HCT116 (cell line): ENCODE data around the gene BFSP2. TPM values are rescaled to one million over a fixed set of nuclear protein-coding genes. Genes with fewer than 3 reads are reported as not detected.

ENCODE experiments used
- ATAC-seq: fragments of 200-7000 bp; cut with Tn5 transposase; 2 replicates; pipeline ENCODE4 v1.9.1; 2020; ENCODE audit warnings: mild to moderate bottlenecking, moderate library complexity
- BruUV-seq: library from RNA; stranded (reverse); fragments of 400-500 nt; replicated peaks from 2 replicates; lab custom pipeline; 2021; lab: Mats Ljungman, UMichigan
- CTCF ChIA-PET: fragments of 300-600 bp; sonication (Branson Sonifier 250); formaldehyde crosslinking; loops from one replicate; lab custom pipeline; 2021; ENCODE audit warnings: antibody characterized with exemption; lab: Charles Lee
- POLR2A ChIA-PET: fragments of 300-600, 350-600 bp; sonication (Branson Sonifier 250); formaldehyde crosslinking; loops from one replicate; lab custom pipeline; 2021; ENCODE audit warnings: antibody characterized with exemption; lab: Charles Lee
- RAD21 ChIA-PET, 2 experiments: fragments of 300-600 bp; sonication (Branson Sonifier 250); formaldehyde crosslinking; loops; one replicate each; lab custom pipeline; 2023; ENCODE audit warnings: low total read pairs in 2 of 2; ENCODE audit not compliant: uncharacterized antibody in 2 of 2, unreplicated experiment in 2 of 2, low non-redundant PET in 1 of 2; lab: Charles Lee
- DNase-seq: peaks from one replicate; pipeline ENCODE4 v3.0.0-alpha.2; 2010; ENCODE audit warnings: low read depth, low spot score
- H2AFZ ChIP-seq: fragments of 200-600 bp; shearing (Covaris generic), sonication (generic); 2 replicates; pipeline ENCODE4 v1.6.1; 2017; ENCODE audit warnings: low read depth, mixed run types, mixed read lengths, antibody characterized with exemption, low read length; ENCODE audit not compliant: poor library complexity, severe bottlenecking
- H3K27ac ChIP-seq: 2 replicates; pipeline ENCODE4 v1.5.1; 2012; ENCODE audit warnings: low read depth, low read length
- H3K27me3 ChIP-seq: fragments of 200-600 bp; sonication (generic); 2 replicates; pipeline ENCODE4 v1.6.1; 2016; ENCODE audit warnings: mixed run types, low read length, mixed read lengths; ENCODE audit not compliant: insufficient read depth
- H3K36me3 ChIP-seq, 2 experiments: fragments of 200-500 bp in 1 of 2; fragments of 200-600 bp in 1 of 2; sonication (Bioruptor generic) in 1 of 2; sonication (generic) in 1 of 2; 2 replicates each; pipeline versions ENCODE4 v1.5.1 to v1.6.1; 2014 to 2016; ENCODE audit warnings: low read length in 2 of 2, inconsistent platforms in 1 of 2, mixed read lengths in 1 of 2, mixed run types in 1 of 2; ENCODE audit not compliant: insufficient read depth in 2 of 2, control insufficient read depth in 1 of 2
- H3K4me1 ChIP-seq, 2 experiments: fragments of 200-600 bp in 1 of 2; sonication (generic) in 1 of 2; 2 replicates each; pipeline versions ENCODE4 v1.5.1 to v1.6.1; 2012 to 2017; ENCODE audit warnings: low read length in 2 of 2, inconsistent platforms in 1 of 2, mild to moderate bottlenecking in 1 of 2, mixed read lengths in 1 of 2, mixed run types in 1 of 2, moderate library complexity in 1 of 2; ENCODE audit not compliant: insufficient read depth in 2 of 2, control insufficient read depth in 1 of 2
- H3K4me2 ChIP-seq: fragments of 200-600 bp; sonication (generic); 2 replicates; pipeline ENCODE4 v1.6.1; 2017; ENCODE audit warnings: mixed run types, low read length, mixed read lengths
- H3K4me3 ChIP-seq, 2 experiments: fragments of 200-600 bp in 1 of 2; sonication (generic) in 1 of 2; replicated peaks in 1 of 2; 2 replicates each; pipeline ENCODE4 v1.5.1; 2011 to 2016; ENCODE audit warnings: low read length in 2 of 2, control low read depth in 1 of 2, low read depth in 1 of 2, mild to moderate bottlenecking in 1 of 2, mixed read lengths in 1 of 2, mixed run types in 1 of 2
- H3K79me2 ChIP-seq: fragments of 200-600 bp; sonication (generic); 2 replicates; pipeline ENCODE4 v1.6.1; 2017; ENCODE audit warnings: mild to moderate bottlenecking, mixed run types, low read length, moderate library complexity, mixed read lengths; ENCODE audit not compliant: insufficient read depth
- H3K9ac ChIP-seq: fragments of 200-600 bp; sonication (generic); 2 replicates; pipeline ENCODE4 v1.6.1; 2016; ENCODE audit warnings: low read length, mixed read lengths
- H3K9me2 ChIP-seq: fragments of 200-600 bp; sonication (generic), shearing (Covaris generic); 2 replicates; pipeline ENCODE4 v1.6.1; 2017; ENCODE audit warnings: mixed run types, mild to moderate bottlenecking, moderate library complexity; ENCODE audit not compliant: insufficient read depth
- H3K9me3 ChIP-seq, 2 experiments: fragments of 200-500 bp in 1 of 2; fragments of 200-600 bp in 1 of 2; sonication (Bioruptor generic) in 1 of 2; sonication (generic) in 1 of 2; 2 replicates each; pipeline ENCODE4 v1.6.1; 2014 to 2017; ENCODE audit warnings: low read length in 2 of 2, mixed read lengths in 2 of 2, inconsistent platforms in 1 of 2, low read depth in 1 of 2, mild to moderate bottlenecking in 1 of 2, mixed run types in 1 of 2, moderate library complexity in 1 of 2; ENCODE audit not compliant: control insufficient read depth in 1 of 2, insufficient read depth in 1 of 2
- H4K20me1 ChIP-seq: fragments of 200-600 bp; sonication (generic), shearing (Covaris generic); 2 replicates; pipeline ENCODE4 v1.6.1; 2017; ENCODE audit warnings: mixed run types, mild to moderate bottlenecking, moderate library complexity; ENCODE audit not compliant: insufficient read depth
- CBX3 ChIP-seq: IDR thresholded peaks from 2 replicates; pipeline ENCODE4 v1.6.1; 2012; ENCODE audit warnings: low read depth
- CEBPB ChIP-seq: IDR thresholded peaks from 2 replicates; pipeline ENCODE4 v1.6.1; 2012; ENCODE audit warnings: low read depth
- EZH2 ChIP-seq: fragments of 200-600 bp; sonication (generic); IDR thresholded peaks from 2 replicates; pipeline ENCODE4 v1.6.1; 2017; ENCODE audit warnings: antibody characterized with exemption, mixed run types
- EZH2phosphoT487 ChIP-seq: fragments of 200-600 bp; IDR thresholded peaks from 2 replicates; pipeline ENCODE4 v1.6.1; 2018; ENCODE audit warnings: antibody characterized with exemption, borderline replicate concordance
- FOSL1 ChIP-seq: IDR thresholded peaks from 2 replicates; pipeline ENCODE4 v1.6.1; 2012; ENCODE audit warnings: low read depth
- JUND ChIP-seq: IDR thresholded peaks from 2 replicates; pipeline ENCODE4 v1.6.1; 2012
- RAD21 ChIP-seq: IDR thresholded peaks from 2 replicates; pipeline ENCODE4 v1.6.1; 2012; ENCODE audit warnings: low read depth, mild to moderate bottlenecking
- SIN3A ChIP-seq: IDR thresholded peaks from 2 replicates; pipeline ENCODE4 v1.6.1; 2012; ENCODE audit warnings: low read depth
- SP1 ChIP-seq: IDR thresholded peaks from 2 replicates; pipeline ENCODE4 v1.6.1; 2012; ENCODE audit warnings: low read depth
- SRF ChIP-seq: IDR thresholded peaks from 2 replicates; pipeline ENCODE4 v1.6.1; 2012; ENCODE audit warnings: low read depth
- TCF7L2 ChIP-seq: IDR thresholded peaks from 2 replicates; pipeline ENCODE4 v1.7.0; 2011; ENCODE audit warnings: borderline replicate concordance, inconsistent platforms; ENCODE audit not compliant: insufficient read depth, insufficient read length; ENCODE audit errors: extremely low read depth
- ZFX ChIP-seq: fragments of 450-650 bp; IDR thresholded peaks from 2 replicates; pipeline ENCODE4 v1.6.1; 2017
- intact Hi-C: fragments of 100-400 bp; cut with micrococcal nuclease; formaldehyde crosslinking; loops from 2 replicates; pipeline ENCODE4 v1.10.0; 2022
- total RNA-seq: library from RNA; stranded (reverse); gene quantifications from one replicate; pipeline ENCODE4 v1.2.1, GENCODE V29; 2021; ENCODE audit not compliant: unreplicated experiment
- TF ChIP-seq, protein P1 (sequence below): IDR thresholded peaks from 2 replicates; pipeline ENCODE4 v1.6.1; 2012
- TF ChIP-seq, protein P2 (sequence below): IDR thresholded peaks from 2 replicates; pipeline ENCODE4 v1.6.1; 2012; ENCODE audit warnings: low read depth
- TF ChIP-seq, protein P3 (sequence below): IDR thresholded peaks from 2 replicates; pipeline ENCODE4 v1.6.1; 2011; ENCODE audit warnings: mild to moderate bottlenecking, low read length, moderate library complexity; ENCODE audit not compliant: insufficient replicate concordance; ENCODE audit errors: extremely low read depth
- TF ChIP-seq, protein P4 (sequence below): IDR thresholded peaks from 2 replicates; pipeline ENCODE4 v1.6.1; 2012
- TF ChIP-seq, protein P5 (sequence below), 3 experiments: fragments of 200-600 bp in 1 of 3; sonication (generic) in 1 of 3; IDR thresholded peaks in 2 of 3; conservative IDR thresholded peaks in 1 of 3; 2 replicates each; pipeline ENCODE4 v1.5.1; 2012 to 2017; ENCODE audit warnings: low read depth in 2 of 3, low read length in 2 of 3, antibody characterized with exemption in 1 of 3, borderline replicate concordance in 1 of 3, control low read depth in 1 of 3, mild to moderate bottlenecking in 1 of 3, mixed read lengths in 1 of 3, mixed run types in 1 of 3, moderate library complexity in 1 of 3; ENCODE audit not compliant: insufficient read depth in 1 of 3

BFSP2 gene
- total RNA-seq, 1 experiment from 2014 or later = not detected

GRCh38 chr3:133506215-133506901 lies 106.5 kb downstream of the BFSP2 start:
- BruUV-seq = no TSS peak
- DNase-seq = no peak
- TF ChIP-seq, protein P1, sequence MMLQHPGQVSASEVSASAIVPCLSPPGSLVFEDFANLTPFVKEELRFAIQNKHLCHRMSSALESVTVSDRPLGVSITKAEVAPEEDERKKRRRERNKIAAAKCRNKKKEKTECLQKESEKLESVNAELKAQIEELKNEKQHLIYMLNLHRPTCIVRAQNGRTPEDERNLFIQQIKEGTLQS = no peak
- no peak for TF ChIP-seq FOSL1
- TF ChIP-seq JUND = no peak
- no peak for TF ChIP-seq SP1
- no peak for TF ChIP-seq TCF7L2
- no peak for TF ChIP-seq RAD21
- TF ChIP-seq, protein P2, sequence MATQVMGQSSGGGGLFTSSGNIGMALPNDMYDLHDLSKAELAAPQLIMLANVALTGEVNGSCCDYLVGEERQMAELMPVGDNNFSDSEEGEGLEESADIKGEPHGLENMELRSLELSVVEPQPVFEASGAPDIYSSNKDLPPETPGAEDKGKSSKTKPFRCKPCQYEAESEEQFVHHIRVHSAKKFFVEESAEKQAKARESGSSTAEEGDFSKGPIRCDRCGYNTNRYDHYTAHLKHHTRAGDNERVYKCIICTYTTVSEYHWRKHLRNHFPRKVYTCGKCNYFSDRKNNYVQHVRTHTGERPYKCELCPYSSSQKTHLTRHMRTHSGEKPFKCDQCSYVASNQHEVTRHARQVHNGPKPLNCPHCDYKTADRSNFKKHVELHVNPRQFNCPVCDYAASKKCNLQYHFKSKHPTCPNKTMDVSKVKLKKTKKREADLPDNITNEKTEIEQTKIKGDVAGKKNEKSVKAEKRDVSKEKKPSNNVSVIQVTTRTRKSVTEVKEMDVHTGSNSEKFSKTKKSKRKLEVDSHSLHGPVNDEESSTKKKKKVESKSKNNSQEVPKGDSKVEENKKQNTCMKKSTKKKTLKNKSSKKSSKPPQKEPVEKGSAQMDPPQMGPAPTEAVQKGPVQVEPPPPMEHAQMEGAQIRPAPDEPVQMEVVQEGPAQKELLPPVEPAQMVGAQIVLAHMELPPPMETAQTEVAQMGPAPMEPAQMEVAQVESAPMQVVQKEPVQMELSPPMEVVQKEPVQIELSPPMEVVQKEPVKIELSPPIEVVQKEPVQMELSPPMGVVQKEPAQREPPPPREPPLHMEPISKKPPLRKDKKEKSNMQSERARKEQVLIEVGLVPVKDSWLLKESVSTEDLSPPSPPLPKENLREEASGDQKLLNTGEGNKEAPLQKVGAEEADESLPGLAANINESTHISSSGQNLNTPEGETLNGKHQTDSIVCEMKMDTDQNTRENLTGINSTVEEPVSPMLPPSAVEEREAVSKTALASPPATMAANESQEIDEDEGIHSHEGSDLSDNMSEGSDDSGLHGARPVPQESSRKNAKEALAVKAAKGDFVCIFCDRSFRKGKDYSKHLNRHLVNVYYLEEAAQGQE = no peak
- TF ChIP-seq CBX3 = no peak
- TF ChIP-seq SRF = no peak
- TF ChIP-seq, protein P3, sequence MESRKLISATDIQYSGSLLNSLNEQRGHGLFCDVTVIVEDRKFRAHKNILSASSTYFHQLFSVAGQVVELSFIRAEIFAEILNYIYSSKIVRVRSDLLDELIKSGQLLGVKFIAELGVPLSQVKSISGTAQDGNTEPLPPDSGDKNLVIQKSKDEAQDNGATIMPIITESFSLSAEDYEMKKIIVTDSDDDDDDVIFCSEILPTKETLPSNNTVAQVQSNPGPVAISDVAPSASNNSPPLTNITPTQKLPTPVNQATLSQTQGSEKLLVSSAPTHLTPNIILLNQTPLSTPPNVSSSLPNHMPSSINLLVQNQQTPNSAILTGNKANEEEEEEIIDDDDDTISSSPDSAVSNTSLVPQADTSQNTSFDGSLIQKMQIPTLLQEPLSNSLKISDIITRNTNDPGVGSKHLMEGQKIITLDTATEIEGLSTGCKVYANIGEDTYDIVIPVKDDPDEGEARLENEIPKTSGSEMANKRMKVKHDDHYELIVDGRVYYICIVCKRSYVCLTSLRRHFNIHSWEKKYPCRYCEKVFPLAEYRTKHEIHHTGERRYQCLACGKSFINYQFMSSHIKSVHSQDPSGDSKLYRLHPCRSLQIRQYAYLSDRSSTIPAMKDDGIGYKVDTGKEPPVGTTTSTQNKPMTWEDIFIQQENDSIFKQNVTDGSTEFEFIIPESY = no peak
- no peak for TF ChIP-seq EZH2
- TF ChIP-seq, protein P4, sequence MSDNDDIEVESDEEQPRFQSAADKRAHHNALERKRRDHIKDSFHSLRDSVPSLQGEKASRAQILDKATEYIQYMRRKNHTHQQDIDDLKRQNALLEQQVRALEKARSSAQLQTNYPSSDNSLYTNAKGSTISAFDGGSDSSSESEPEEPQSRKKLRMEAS = no peak
- TF ChIP-seq EZH2phosphoT487 = no peak
- TF ChIP-seq SIN3A = no peak
- TF ChIP-seq, protein P5, sequence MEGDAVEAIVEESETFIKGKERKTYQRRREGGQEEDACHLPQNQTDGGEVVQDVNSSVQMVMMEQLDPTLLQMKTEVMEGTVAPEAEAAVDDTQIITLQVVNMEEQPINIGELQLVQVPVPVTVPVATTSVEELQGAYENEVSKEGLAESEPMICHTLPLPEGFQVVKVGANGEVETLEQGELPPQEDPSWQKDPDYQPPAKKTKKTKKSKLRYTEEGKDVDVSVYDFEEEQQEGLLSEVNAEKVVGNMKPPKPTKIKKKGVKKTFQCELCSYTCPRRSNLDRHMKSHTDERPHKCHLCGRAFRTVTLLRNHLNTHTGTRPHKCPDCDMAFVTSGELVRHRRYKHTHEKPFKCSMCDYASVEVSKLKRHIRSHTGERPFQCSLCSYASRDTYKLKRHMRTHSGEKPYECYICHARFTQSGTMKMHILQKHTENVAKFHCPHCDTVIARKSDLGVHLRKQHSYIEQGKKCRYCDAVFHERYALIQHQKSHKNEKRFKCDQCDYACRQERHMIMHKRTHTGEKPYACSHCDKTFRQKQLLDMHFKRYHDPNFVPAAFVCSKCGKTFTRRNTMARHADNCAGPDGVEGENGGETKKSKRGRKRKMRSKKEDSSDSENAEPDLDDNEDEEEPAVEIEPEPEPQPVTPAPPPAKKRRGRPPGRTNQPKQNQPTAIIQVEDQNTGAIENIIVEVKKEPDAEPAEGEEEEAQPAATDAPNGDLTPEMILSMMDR (IDR thresholded peaks at IDR 0.05 in 2 of 3, conservative IDR thresholded peaks at IDR 0.05 in 1 of 3; ENCODE audit: borderline replicate concordance in 1 of 3, insufficient read depth in 1 of 3, low read depth in 2 of 3, low read length in 2 of 3) = no peak
- TF ChIP-seq CEBPB = no peak
- TF ChIP-seq ZFX = no peak
- no peaks in the 10 kb centered on the region for H3K9me3 ChIP-seq
- H3K27ac ChIP-seq = no peak overlapping the region
- no peak for ATAC-seq
- no peak overlapping the region for H2AFZ ChIP-seq
- no peaks in the 10 kb centered on the region for H3K27me3 ChIP-seq
- intact Hi-C loops = no loop called here
- ChIA-PET CTCF (no interaction called here), POLR2A (no interaction called here), RAD21 (no interaction called here)
- no peaks in the 10 kb centered on the region for H4K20me1 ChIP-seq
- H3K4me2 ChIP-seq = no peak overlapping the region
- H3K9me2 ChIP-seq = no peaks in the 10 kb centered on the region
- H3K79me2 ChIP-seq = no peaks in the 10 kb centered on the region
- H3K9ac ChIP-seq = no peak overlapping the region
- H3K4me3 ChIP-seq = no peak overlapping the region
- H3K4me1 ChIP-seq = no peaks in the 10 kb centered on the region
- no peaks in the 10 kb centered on the region for H3K36me3 ChIP-seq
